ENCODE results near the gene DRGX.

The DRGX gene

GRCh38 chr10:49407552-49408137 lies 11.8 kb upstream of the DRGX start:
- DNase-seq, result peak; percentile 47

- DNase-seq, result no peak
Observed at GRCh38 chr10:49407151-49407550, 11.3 kb upstream of the DRGX start.

GRCh38 chr10:49404321-49404878 lies 8.5 kb upstream of the DRGX start:
- DNase-seq, result no peak

- DNase-seq, result no peak
Observed at GRCh38 chr10:49403363-49403762, 7.5 kb upstream of the DRGX start.

- DNase-seq, result no peak
Observed at GRCh38 chr10:49400365-49400764, 4.5 kb upstream of the DRGX start.

GRCh38 chr10:49398986-49399385 lies 3.1 kb upstream of the DRGX start:
- DNase-seq, result no peak

- peak; percentile 3 for DNase-seq
Observed at GRCh38 chr10:49398000-49398861, 2.3 kb upstream of the DRGX start.

GRCh38 chr10:49397036-49397999 lies 1.4 kb upstream of the DRGX start:
- DNase-seq, result peak; percentile 11

GRCh38 chr10:49396666-49396999 lies 744 bp upstream of the DRGX start:
- no peak for DNase-seq

GRCh38 chr10:49394933-49395740 lies 752 bp downstream of the DRGX start:
- DNase-seq, result peak; percentile 6

GRCh38 chr10:49393757-49394156 lies 2.1 kb downstream of the DRGX start:
- no peak for DNase-seq

- DNase-seq, result no peak
Observed at GRCh38 chr10:49393301-49393700, 2.6 kb downstream of the DRGX start.

GRCh38 chr10:49389361-49389933 lies 6.4 kb downstream of the DRGX start:
- DNase-seq, result no peak

GRCh38 chr10:49388161-49388560 lies 7.7 kb downstream of the DRGX start:
- DNase-seq, result no peak

GRCh38 chr10:49387071-49387470 lies 8.8 kb downstream of the DRGX start:
- no peak for DNase-seq

GRCh38 chr10:49385939-49386922 lies 9.7 kb downstream of the DRGX start:
- DNase-seq, result no peak

GRCh38 chr10:49384268-49384953 lies 11.5 kb downstream of the DRGX start:
- no peak for DNase-seq

GRCh38 chr10:49383853-49384252 lies 12.0 kb downstream of the DRGX start:
- DNase-seq, result no peak

GRCh38 chr10:49382826-49383225 lies 13.1 kb downstream of the DRGX start:
- DNase-seq, result no peak

- DNase-seq, result no peak
Observed at GRCh38 chr10:49382226-49382625, 13.7 kb downstream of the DRGX start.

Measured in NCI-H510A treated with DMSO at 0.1 percent for 48 hours (cell line).